Measurements from ENCODE around the gene MAP6D1. TPM values are rescaled to one million over a fixed set of nuclear protein-coding genes. Genes with fewer than 3 reads are reported as not detected.
A peak's percentile ranks its signal among the peaks of the same experiment; 100 is the strongest.

Gene MAP6D1
- total and polyA plus RNA-seq, 2 of the 4 experiments (the other 2 are of a cell fraction), result 2.7 to 5.2 TPM

- no peak overlapping the region for H3K4ac ChIP-seq (ENCODE audit: low read depth, low read length)
- in situ Hi-C loops (cut with MboI; ENCODE audit: low sequenced_read_pairs), result no loop called here
- intact Hi-C loops (cut with micrococcal nuclease), result no loop called here
- BruUV-seq (replicated peaks), result no TSS peak
- H4K20me1 ChIP-seq (ENCODE audit: insufficient read depth, low read length), result peaks cover 10% of the 10 kb centered on the region
- H2BK5ac ChIP-seq (ENCODE audit: low read depth, low read length, poor library complexity, severe bottlenecking), result no peak overlapping the region
- H3K23ac ChIP-seq (ENCODE audit: low read depth, low read length), result peak overlapping the region; percentile 21; the same call in 1 of the 2 replicates
- H3K9me3 ChIP-seq (ENCODE audit: control insufficient read depth, insufficient read depth, low read length), result no peaks in the 10 kb centered on the region
- no peak overlapping the region for H2BK20ac ChIP-seq (ENCODE audit: low read depth, low read length)
- H2AFZ ChIP-seq (replicated peaks; ENCODE audit: low read length, poor library complexity), result no peak overlapping the region
- H3K4me1 ChIP-seq (ENCODE audit: control insufficient read depth, insufficient read depth, low read length), result no peaks in the 10 kb centered on the region
- dilution Hi-C loops (cut with HindIII; ENCODE audit: low sequenced_read_pairs, unreplicated experiment), result no loop called here
- no peak overlapping the region for H3K14ac ChIP-seq (replicated peaks; ENCODE audit: low read depth, low read length)
- H2BK120ac ChIP-seq (ENCODE audit: low read depth, low read length), result no peak overlapping the region
- no peaks in the 10 kb centered on the region for H3K9me1 ChIP-seq (ENCODE audit: insufficient read depth, low read length)
- no peak overlapping the region for H4K8ac ChIP-seq (ENCODE audit: low read depth in 2 of 2, low read length in 2 of 2)
- no peak overlapping the region for H3K4me3 ChIP-seq (ENCODE audit: insufficient read depth, low read depth, low read length)
- no peak overlapping the region for H3K18ac ChIP-seq (ENCODE audit: low read depth, low read length)
- H3K4me2 ChIP-seq (ENCODE audit: low read depth, low read length), result no peak overlapping the region
- DNase-seq (no peak), ATAC-seq (ENCODE audit: low read depth) (no peak)
- no peak overlapping the region for H2AK5ac ChIP-seq (ENCODE audit: low read depth, low read length)
- ChIA-PET CTCF (no interaction called here), POLR2A (ENCODE audit: unreplicated experiment) (no interaction called here)
- H3K36me3 ChIP-seq (ENCODE audit: control insufficient read depth, insufficient read depth, low read length), result peaks cover 26% of the 10 kb centered on the region
- H3K27me3 ChIP-seq (ENCODE audit: control insufficient read depth, insufficient read depth, low read length), result no peaks in the 10 kb centered on the region
- H4K91ac ChIP-seq (ENCODE audit: insufficient read depth, low read depth, low read length), result no peak overlapping the region
- WGBS, 2 experiments (ENCODE audit: extremely low coverage in 2 of 2, insufficient read length in 1 of 2), result 97% methylated on average over 5 of the region's 14 CpGs; no CpG with 5 or more reads in 1 of the 2 experiments
- peaks cover 3 to 5% of the 10 kb centered on the region in 2 experiments; a peak in 1 of 4 replicates for H3K79me1 ChIP-seq (ENCODE audit: low read depth in 1 of 2, low read length in 2 of 2)
- H4K5ac ChIP-seq (ENCODE audit: low read depth, low read length), result no peak overlapping the region
- no peak overlapping the region for H3K27ac ChIP-seq (ENCODE audit: insufficient read depth, low read length)
- no peak for TF ChIP-seq RFX5 (IDR thresholded peaks at IDR 0.05; ENCODE audit: low read depth, low read length)
- TF ChIP-seq NFE2L2 (IDR thresholded peaks at IDR 0.05; ENCODE audit: low read depth, low read length), result no peak
- TF ChIP-seq ELK1 (IDR thresholded peaks at IDR 0.05; ENCODE audit: borderline replicate concordance, low read depth, low read length), result no peak
- TF ChIP-seq POLR2A (IDR thresholded peaks at IDR 0.05; ENCODE audit: low read depth, low read length), result no peak
- TF ChIP-seq CTCF (conservative IDR thresholded peaks at IDR 0.05; ENCODE audit: low read depth, low read length), result no peak
- no peak for TF ChIP-seq MXI1 (IDR thresholded peaks at IDR 0.05; ENCODE audit: borderline replicate concordance, low read depth, low read length)
- no peak for TF ChIP-seq SMC3 (IDR thresholded peaks at IDR 0.05; ENCODE audit: low read depth, low read length)
- TF ChIP-seq RAD21 (IDR thresholded peaks at IDR 0.05; ENCODE audit: low read length), result no peak
- no peak for TF ChIP-seq RCOR1 (IDR thresholded peaks at IDR 0.05; ENCODE audit: insufficient replicate concordance, low read length)
- TF ChIP-seq BHLHE40 (IDR thresholded peaks at IDR 0.05; ENCODE audit: low read depth, low read length), result no peak
- TF ChIP-seq FOS (IDR thresholded peaks at IDR 0.05; ENCODE audit: low read depth, low read length), result no peak
- no peak for TF ChIP-seq USF2 (IDR thresholded peaks at IDR 0.05; ENCODE audit: low read depth, low read length)
- no peak for TF ChIP-seq CEBPB (IDR thresholded peaks at IDR 0.05; ENCODE audit: low read depth, low read length)
- TF ChIP-seq CHD1 (IDR thresholded peaks at IDR 0.05; ENCODE audit: low read depth, low read length), result no peak
- no peak for TF ChIP-seq MAFK (IDR thresholded peaks at IDR 0.05; ENCODE audit: low read depth, low read length)
- no peak for TF ChIP-seq MAZ (IDR thresholded peaks at IDR 0.05; ENCODE audit: borderline replicate concordance, low read depth, low read length)
- no peak overlapping the region for H2BK15ac ChIP-seq (ENCODE audit: low read depth, low read length)
- no peak overlapping the region for H3K56ac ChIP-seq (ENCODE audit: extremely low read depth, insufficient read depth, low read length)
- H3K9ac ChIP-seq (ENCODE audit: low read depth, low read length), result no peak overlapping the region
- H2AK9ac ChIP-seq (replicated peaks; ENCODE audit: low read depth, low read length, poor library complexity), result no peak overlapping the region
Observed at GRCh38 chr3:183827809-183828537, 2.6 kb upstream of the MAP6D1 start.

All from IMR-90 (cell line).